ENCODE results near the gene CORO2B. TPM values are rescaled to one million over a fixed set of nuclear protein-coding genes. Genes with fewer than 3 reads are reported as not detected.

Gene CORO2B
- total and polyA plus RNA-seq, 2 of the 4 experiments (the other 2 are of a cell fraction): 9.3 to 39.3 TPM

- Histone ChIP-seq H3K14ac (replicated peaks; ENCODE audit: low read depth, low read length) (no peak overlapping the region), H3K79me1 (ENCODE audit: low read depth in 1 of 2, low read length in 2 of 2) (peaks cover 27 to 79% of the 10 kb centered on the region in 2 experiments), H2BK5ac (ENCODE audit: low read depth, low read length, poor library complexity, severe bottlenecking) (no peak overlapping the region), H3K4me2 (ENCODE audit: low read depth, low read length) (no peak overlapping the region), H2BK15ac (ENCODE audit: low read depth, low read length) (no peak overlapping the region), H3K9me3 (ENCODE audit: control insufficient read depth, insufficient read depth, low read length) (no peaks in the 10 kb centered on the region), H2AK5ac (ENCODE audit: low read depth, low read length) (no peak overlapping the region; the same call in 1 of the 2 replicates), H3K27me3 (ENCODE audit: control insufficient read depth, insufficient read depth, low read length) (no peaks in the 10 kb centered on the region), H3K4ac (ENCODE audit: low read depth, low read length) (no peak overlapping the region), H2BK120ac (ENCODE audit: low read depth, low read length) (no peak overlapping the region), H2BK20ac (ENCODE audit: low read depth, low read length) (no peak overlapping the region), H3K56ac (ENCODE audit: extremely low read depth, insufficient read depth, low read length) (no peak overlapping the region), H3K27ac (ENCODE audit: insufficient read depth, low read length) (no peak overlapping the region), H3K36me3 (ENCODE audit: control insufficient read depth, insufficient read depth, low read length) (no peaks in the 10 kb centered on the region), H3K18ac (ENCODE audit: low read depth, low read length) (no peak overlapping the region), H3K23ac (ENCODE audit: low read depth, low read length) (no peak overlapping the region), H4K20me1 (ENCODE audit: insufficient read depth, low read length) (peaks cover 3% of the 10 kb centered on the region; the same call in 1 of the 2 replicates), H4K8ac (ENCODE audit: low read depth in 2 of 2, low read length in 2 of 2) (no peak overlapping the region), H3K9ac (ENCODE audit: low read depth, low read length) (no peak overlapping the region), H3K4me3 (ENCODE audit: insufficient read depth, low read depth, low read length) (no peak overlapping the region), H2AFZ (replicated peaks; ENCODE audit: low read length, poor library complexity) (no peak overlapping the region), H4K5ac (ENCODE audit: low read depth, low read length) (no peak overlapping the region), H3K4me1 (ENCODE audit: control insufficient read depth, insufficient read depth, low read length) (peaks cover 33% of the 10 kb centered on the region), H2AK9ac (replicated peaks; ENCODE audit: low read depth, low read length, poor library complexity) (no peak overlapping the region), H3K9me1 (ENCODE audit: insufficient read depth, low read length) (peaks cover 26% of the 10 kb centered on the region), H4K91ac (ENCODE audit: insufficient read depth, low read depth, low read length) (no peak overlapping the region)
- BruUV-seq (replicated peaks): no TSS peak
- no peak for TF ChIP-seq SMC3 (IDR thresholded peaks at IDR 0.05; ENCODE audit: low read depth, low read length)
- TF ChIP-seq RCOR1 (IDR thresholded peaks at IDR 0.05; ENCODE audit: insufficient replicate concordance, low read length): no peak
- ChIA-PET POLR2A (ENCODE audit: unreplicated experiment) (no interaction called here), CTCF (no interaction called here)
- no peak for ATAC-seq (ENCODE audit: low read depth)
- intact Hi-C loops (cut with micrococcal nuclease): no loop called here
- WGBS, 2 experiments (ENCODE audit: extremely low coverage in 2 of 2, insufficient read length in 1 of 2): no CpG with 5 or more reads among the region's 1 CpG
- dilution Hi-C loops (cut with HindIII; ENCODE audit: low sequenced_read_pairs, unreplicated experiment): no loop called here
- in situ Hi-C loops (cut with MboI; ENCODE audit: low sequenced_read_pairs): no loop called here
- no peak for DNase-seq
These were observed 39.0 kb downstream of the CORO2B start for GRCh38 chr15:68617777-68618176.
